Stimulated activated naive CD8-positive, alpha-beta T cell treated with anti-CD3 and anti-CD28 coated beads, Interleukin-15, amount 100 ng/mL, for 72 hours (primary cell): Measurements from ENCODE around the gene KLF1.
"Not testable (repeated sequence)": the region's sequence is repeated elsewhere in the genome, so short reads cannot be mapped to it uniquely, and the experiment has no call there.

Experiments used
- ATAC-seq: fragments of 150-1000 bp; cut with Tn5 transposase; 2 replicates; pipeline ENCODE4 v1.10.0; 2021; ENCODE audit warnings: mild to moderate bottlenecking, moderate library complexity
- DNase-seq, 2 donors: peaks; one replicate each; pipeline ENCODE4 v3.0.0; 2021 to 2022
- H3K27ac Mint-ChIP-seq, 2 donors: one replicate each; pipeline ENCODE4 v1.8.0; 2022; ENCODE audit warnings: mild to moderate bottlenecking in 2 of 2, mixed read lengths in 2 of 2, moderate library complexity in 2 of 2
- H3K27me3 Mint-ChIP-seq: one replicate; pipeline ENCODE4 v1.8.0; 2022; ENCODE audit warnings: mixed read lengths
- H3K4me1 Mint-ChIP-seq: one replicate; pipeline ENCODE4 v1.8.0; 2022; ENCODE audit warnings: mild to moderate bottlenecking, mixed read lengths
- H3K4me3 Mint-ChIP-seq, 2 donors: one replicate each; pipeline ENCODE4 v1.8.0; 2022; ENCODE audit warnings: mild to moderate bottlenecking in 2 of 2, mixed read lengths in 2 of 2, moderate library complexity in 1 of 2
- H3K9me3 Mint-ChIP-seq, 2 donors: one replicate each; pipeline ENCODE4 v1.8.0; 2022; ENCODE audit warnings: mixed read lengths in 2 of 2

KLF1 gene

DNA sequence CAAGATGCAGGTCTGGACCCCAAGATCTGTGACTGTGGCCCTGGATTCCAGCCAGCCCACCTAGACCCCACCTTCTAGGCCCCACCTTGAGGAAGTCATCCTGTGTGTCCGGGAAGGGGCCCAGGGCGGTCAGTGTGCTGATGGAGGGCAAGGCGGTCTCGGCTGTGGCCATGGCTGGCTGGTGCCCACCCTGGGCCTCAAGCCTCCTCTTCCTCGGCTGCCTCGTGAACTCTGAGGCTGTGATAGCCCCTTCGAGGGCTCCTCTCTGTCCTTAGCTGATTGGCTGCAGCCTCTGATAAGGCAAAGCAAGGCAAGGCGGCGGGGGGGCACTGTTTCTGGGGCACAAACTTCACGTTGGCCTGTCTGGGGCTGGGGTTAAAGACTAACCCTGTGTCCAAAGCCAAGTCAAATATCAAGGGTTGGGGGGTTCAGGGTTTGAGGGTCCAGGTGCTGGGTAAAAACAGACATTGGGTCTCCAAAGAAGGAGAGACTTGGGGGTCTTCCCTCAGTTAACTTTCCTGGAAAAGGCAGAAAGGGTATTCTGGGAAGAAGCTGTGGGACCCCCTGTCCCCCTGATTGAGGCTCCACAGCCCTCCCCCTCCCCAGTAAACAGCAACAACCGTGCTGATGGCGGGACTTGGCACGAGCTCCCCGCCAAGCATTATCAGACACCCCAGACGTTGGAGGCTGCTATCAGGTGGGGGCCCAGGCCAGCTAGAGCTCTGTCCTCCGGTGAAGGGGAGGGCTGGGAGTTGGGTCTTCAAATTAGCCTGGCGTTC lies at the start of gene KLF1:
TSS of gene KLF1 (minus strand) at position 233 of the 779 bp plus-strand sequence. CDS start at position 172, 61 bp downstream.
- Mint-ChIP-seq H3K4me3 (peak within 1 kb of the TSS; percentile 79 to 80), H3K9me3 (peaks cover 0 to 8% of the 10 kb centered on the region in 2 donors), H3K27ac (peak within 1 kb of the TSS; percentile 12 to 69), H3K27me3 (no peaks in the 10 kb centered on the region), H3K4me1 (peaks cover 50% of the 10 kb centered on the region)
- ATAC-seq (no peak), DNase-seq (no peak)

DNA sequence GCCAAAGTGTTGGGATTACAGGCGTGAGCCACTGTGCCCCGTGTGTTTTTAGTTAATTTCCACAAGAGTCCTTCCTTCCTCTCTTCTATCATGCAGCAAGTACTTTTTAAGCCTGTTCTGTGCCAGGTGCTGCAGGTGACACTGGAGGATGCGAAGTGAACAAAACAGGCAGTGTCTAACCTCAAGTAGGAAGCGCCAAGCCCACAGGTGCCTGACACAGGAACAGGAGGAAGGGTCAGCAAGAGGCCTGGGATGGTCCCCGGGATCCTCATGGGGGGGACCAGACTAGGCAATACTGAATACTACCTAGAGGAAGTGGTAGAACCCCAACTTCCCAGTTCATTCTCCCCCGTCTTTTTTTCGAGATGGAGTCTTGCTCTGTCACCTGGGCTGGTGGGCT lies 49.6 kb upstream of the KLF1 start:
- no peaks in the 10 kb centered on the region for H3K27me3 Mint-ChIP-seq
- DNase-seq, result no peak
- H3K9me3 Mint-ChIP-seq, result no peaks in the 10 kb centered on the region
- ATAC-seq, result no peak
- peaks cover 72% of the 10 kb centered on the region for H3K4me1 Mint-ChIP-seq
- H3K4me3 Mint-ChIP-seq, result peak overlapping the region in 1 of 2 donors; percentile 44
- no peak overlapping the region for H3K27ac Mint-ChIP-seq

DNA sequence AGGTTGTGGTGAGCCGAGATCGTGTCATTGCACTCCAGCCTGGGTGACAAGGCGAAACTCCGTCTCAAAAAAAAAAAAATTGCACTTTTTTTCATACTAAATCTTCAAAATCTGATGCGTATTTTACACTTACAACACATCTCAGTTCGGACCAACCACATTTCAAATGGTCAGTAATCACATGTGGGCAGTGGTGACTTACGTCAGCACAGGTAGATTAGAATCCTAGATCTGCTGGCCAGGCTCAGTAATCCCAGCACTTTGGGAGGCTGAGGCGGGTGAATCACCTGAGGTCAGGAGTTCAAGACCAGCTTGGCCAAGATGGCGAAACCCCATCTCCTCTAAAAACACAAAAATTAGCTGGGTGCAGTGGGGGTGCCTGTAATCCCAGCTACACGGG lies 48.1 kb upstream of the KLF1 start:
- H3K9me3 Mint-ChIP-seq, result no peaks in the 10 kb centered on the region
- ATAC-seq (no peak), DNase-seq (no peak)
- no peaks in the 10 kb centered on the region for H3K27me3 Mint-ChIP-seq
- H3K4me1 Mint-ChIP-seq, result peaks cover 67% of the 10 kb centered on the region
- no peak overlapping the region for H3K4me3 Mint-ChIP-seq
- peak overlapping the region in 1 of 2 donors; percentile 27 for H3K27ac Mint-ChIP-seq

DNA sequence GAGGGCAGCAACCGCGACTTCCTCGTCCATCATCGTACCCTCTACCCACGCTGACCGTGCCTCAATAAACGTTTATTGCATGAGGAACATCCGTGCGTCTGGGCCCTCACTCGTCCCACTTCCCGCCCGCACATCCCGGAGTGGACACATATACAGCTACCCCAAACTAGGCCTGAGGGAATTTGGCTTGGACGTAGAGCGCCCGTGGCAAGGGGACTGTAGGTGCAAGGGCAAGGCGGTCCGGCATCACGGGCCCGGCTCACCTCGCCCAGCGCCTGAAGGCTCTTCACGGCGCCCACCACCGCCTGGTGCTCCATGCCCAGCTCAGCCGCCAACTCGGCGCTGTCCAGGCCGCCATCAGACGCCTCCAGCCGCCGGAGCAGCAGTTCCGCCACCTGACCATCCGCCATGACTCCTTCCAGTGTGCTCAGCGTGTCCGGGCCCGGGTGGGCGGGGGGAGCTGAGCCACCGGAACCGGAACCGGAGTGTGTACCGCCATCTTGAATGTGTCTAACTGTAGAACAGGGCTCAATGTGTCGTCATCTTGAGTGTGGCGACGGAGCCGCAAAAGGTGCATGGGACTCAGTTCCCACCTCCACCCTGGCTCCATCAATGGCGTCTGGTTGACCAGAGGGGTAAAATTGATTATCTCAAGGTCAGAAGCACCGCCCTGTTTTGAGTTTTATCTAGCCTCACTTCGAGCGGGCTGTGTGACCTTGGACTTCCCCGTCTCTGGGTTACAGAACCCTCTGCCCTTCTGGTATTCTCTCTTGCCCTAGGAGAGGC lies 46.5 kb upstream of the KLF1 start, which contains the start of gene FARSA:
TSS of gene FARSA (minus strand) at position 425 of the 786 bp plus-strand sequence. CDS start at position 410, 15 bp downstream.
- ATAC-seq (peak; percentile 74), DNase-seq (peak; percentile 82 to 87)
- no peaks in the 10 kb centered on the region for H3K9me3 Mint-ChIP-seq
- H3K27me3 Mint-ChIP-seq, result no peaks in the 10 kb centered on the region
- H3K4me1 Mint-ChIP-seq, result peaks cover 65% of the 10 kb centered on the region
- peak within 1 kb of the TSS; percentile 91 to 95 for H3K4me3 Mint-ChIP-seq
- peak within 1 kb of the TSS; percentile 94 to 98 for H3K27ac Mint-ChIP-seq

DNA sequence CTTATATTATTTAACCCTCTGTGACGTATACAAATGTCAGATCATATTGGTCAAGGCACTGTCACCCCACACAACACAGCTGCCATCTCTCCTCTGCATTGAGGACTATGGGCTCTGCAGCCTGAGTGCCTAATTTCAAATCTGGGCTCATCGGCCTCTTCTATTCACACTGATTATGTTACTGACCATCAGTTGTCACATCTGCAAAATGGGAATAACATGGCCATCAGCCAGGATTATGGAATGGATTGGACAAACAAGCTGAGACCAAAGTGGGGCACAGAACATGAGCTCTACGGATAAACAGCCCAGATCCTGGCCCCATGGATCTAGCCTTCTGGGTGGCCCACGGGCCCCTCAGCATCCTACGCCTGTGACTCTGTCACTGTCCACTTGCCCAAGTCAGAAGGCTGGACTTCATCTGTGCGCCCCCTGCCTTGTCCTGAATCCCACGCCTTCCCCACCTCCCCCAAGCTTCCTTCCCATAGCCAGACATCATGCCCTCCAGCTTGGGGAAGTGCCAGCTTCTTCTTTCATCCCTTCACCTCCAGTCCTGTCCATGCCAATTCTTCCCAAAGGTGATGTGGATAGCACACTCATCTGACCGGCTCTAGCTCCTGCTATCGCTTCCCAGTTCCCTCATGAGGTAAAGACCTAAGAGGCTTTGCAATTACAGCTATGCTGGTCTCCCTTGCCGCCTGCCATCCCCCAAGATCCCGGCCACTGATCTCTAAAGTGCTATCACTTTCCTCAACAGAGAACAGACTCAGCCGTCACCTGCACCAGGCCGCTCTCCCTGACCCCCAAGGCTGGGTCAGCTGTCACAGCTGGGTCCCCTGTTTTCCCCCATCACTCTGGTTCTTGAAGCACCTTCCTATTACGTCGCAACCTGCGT lies 45.6 kb upstream of the KLF1 start:
- Mint-ChIP-seq H3K9me3 (no peaks in the 10 kb centered on the region), H3K27me3 (no peaks in the 10 kb centered on the region), H3K4me3 (peak overlapping the region; percentile 91 to 95), H3K27ac (peak overlapping the region; percentile 94 to 98), H3K4me1 (peaks cover 61% of the 10 kb centered on the region)
- DNase-seq (no peak), ATAC-seq (no peak)

DNA sequence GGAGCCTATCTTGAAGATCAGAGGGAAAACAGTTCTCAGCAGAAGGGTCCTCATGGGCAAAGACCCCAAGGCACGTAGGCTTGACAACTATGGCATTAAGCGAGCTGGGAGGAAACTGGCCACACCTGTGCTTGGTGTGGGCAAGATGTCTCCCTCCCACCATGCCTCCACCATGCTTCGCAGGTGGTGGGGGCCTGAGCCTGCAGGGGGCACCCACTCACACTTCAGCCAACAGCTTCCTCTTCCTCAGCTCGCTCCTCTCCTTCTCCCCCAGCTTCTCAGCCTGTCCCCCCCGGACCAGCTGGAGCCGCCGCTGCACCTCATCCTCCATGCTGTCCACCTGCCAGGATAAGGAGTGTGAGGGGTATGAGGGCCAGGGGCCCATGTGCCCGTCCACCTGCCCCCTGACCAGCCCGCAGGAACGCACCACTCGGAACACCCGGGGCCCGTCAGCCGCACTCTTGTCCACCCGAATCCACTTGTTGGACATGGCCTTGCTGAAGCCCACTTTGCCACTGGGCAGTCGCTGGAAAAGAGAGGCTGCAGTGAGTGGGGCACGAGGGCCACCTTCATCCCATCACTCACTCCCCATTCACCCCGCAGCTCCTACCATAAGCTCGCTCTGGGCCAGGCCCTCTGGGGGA lies 43.1 kb upstream of the KLF1 start:
- ATAC-seq (no peak), DNase-seq (no peak)
- Mint-ChIP-seq H3K9me3 (no peaks in the 10 kb centered on the region), H3K4me3 (no peak overlapping the region), H3K27me3 (no peaks in the 10 kb centered on the region), H3K4me1 (peaks cover 51% of the 10 kb centered on the region), H3K27ac (no peak overlapping the region)

DNA sequence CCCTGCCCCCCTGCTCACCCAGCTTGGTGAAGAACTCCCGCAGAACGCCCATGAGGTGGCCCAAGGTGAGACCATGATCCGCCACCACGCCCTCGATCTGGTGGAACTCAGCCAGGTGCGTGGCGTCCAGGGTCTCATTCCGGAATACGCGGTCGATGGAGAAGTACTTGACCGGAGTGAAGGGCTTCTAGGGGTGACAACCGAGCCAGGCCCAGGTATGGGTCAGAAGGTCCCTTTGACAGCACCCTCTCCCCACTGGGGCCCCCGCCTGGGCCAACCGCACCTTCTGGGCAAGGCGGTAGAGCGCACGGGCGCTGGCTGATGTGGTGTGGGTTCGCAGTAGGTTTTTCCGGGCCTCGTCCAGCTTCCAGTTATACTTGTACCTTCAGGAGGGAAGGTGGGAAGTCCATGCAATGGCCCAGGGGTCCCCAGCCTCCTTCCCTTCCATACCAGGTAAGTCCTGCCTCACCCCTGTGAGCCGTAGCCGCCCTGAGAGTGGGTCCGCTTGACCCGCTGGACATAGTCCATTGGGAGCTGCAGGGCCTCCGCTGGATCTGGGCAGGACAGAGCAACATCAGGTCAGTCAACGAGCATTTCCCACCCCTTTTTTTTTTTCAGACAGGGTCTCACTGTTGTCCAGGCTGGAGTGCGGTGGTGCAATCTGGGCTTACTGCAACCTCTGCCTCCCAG lies 37.8 kb upstream of the KLF1 start:
- Mint-ChIP-seq H3K27me3 (no peaks in the 10 kb centered on the region), H3K4me3 (no peak overlapping the region), H3K27ac (no peak overlapping the region), H3K9me3 (no peaks in the 10 kb centered on the region), H3K4me1 (peaks cover 19% of the 10 kb centered on the region)
- ATAC-seq, result no peak
- no peak for DNase-seq

DNA sequence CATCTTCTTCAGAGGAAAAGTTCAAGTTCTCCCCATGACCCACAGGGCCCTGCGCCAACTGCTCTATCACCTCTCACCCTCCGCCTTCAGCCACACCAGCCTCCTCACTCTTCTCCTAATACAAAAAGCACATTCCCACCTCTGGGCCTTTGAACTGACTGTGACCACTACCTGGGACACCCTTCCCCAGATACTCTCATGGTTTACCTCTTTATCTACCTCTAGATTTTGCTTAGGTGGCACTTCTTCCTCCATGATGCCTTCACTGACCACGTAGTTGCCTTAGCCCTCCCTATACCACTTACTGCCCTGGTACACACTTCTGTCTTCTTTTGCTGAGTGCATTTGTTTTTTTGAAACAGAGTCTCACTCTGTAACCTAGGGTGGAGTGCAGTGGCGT lies 36.0 kb upstream of the KLF1 start:
- DNase-seq (no peak), ATAC-seq (no peak)
- H3K27me3 Mint-ChIP-seq, result no peaks in the 10 kb centered on the region
- H3K27ac Mint-ChIP-seq, result no peak overlapping the region
- H3K9me3 Mint-ChIP-seq, result peaks cover 0 to 5% of the 10 kb centered on the region in 2 donors
- H3K4me3 Mint-ChIP-seq, result no peak overlapping the region
- H3K4me1 Mint-ChIP-seq, result peaks cover 26% of the 10 kb centered on the region

DNA sequence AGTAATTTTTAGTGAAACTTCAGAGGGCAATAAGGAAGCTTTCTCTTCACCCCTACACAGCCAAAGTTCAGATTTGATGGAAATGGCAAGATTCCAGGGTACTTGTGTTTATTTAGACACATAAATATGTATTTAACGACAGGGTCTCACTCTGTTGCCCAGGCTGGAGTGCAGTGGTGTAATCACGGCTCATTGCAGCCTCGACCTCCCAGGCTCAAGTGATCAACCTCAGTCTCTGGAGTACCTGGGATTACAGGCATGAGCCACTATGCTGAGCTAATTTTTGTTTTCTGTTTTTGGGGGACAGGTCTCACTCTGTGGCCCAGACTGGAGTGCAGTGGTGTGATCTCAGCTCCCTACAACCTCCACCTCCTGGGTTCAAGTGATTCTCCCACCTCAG lies 34.0 kb upstream of the KLF1 start:
- Mint-ChIP-seq H3K27ac (no peak overlapping the region), H3K27me3 (no peaks in the 10 kb centered on the region), H3K4me1 (peaks cover 22% of the 10 kb centered on the region), H3K9me3 (peaks cover 0 to 5% of the 10 kb centered on the region in 2 donors), H3K4me3 (no peak overlapping the region)
- no peak for ATAC-seq
- no peak for DNase-seq

DNA sequence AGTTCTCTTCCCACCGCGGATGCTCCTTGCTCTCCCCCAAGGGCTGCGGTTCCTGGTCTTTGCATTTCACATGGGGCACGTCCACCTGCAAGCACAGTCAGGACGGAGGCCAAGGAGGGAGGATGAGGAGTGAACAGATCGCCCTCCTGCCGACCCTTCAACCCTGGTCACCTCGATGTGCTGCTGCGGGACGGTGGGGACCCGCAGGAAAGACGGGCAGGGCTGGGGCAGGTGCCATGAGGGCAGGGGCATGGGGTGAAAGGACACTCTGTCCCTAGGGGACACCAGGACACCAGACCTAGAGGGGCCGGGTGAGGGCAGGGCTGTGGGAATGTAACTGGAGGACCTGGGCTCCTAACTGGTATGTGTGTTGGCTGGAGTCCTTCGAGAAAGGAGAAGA lies 31.3 kb upstream of the KLF1 start:
- no peak for DNase-seq
- Mint-ChIP-seq H3K4me3 (peak overlapping the region; percentile 80 to 84), H3K27ac (peak overlapping the region in 1 of 2 donors; percentile 97), H3K4me1 (peaks cover 48% of the 10 kb centered on the region), H3K9me3 (peaks cover 0 to 5% of the 10 kb centered on the region in 2 donors), H3K27me3 (no peaks in the 10 kb centered on the region)
- ATAC-seq, result no peak

DNA sequence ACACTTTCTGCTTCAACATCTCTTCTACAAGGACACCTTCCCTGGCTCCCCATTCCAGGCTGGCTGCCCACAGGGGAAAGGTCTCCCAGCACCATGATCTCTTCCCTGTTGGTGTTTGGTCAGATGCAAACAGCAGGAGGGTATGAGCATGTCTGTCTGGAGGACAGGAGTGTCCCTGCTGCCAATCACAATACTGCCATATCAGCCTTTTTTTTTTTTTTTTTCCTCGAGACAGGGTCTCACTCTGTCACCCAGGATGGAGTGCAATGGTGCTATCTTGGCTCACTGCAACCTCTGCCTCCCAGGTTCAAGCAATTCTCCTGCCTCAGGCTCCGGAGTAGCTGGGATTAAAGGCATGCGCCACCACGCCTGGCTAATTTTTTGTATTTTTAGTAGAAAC lies 28.9 kb upstream of the KLF1 start:
- not testable (repeated sequence) for H3K27ac Mint-ChIP-seq, ATAC-seq, H3K9me3 Mint-ChIP-seq, H3K4me3 Mint-ChIP-seq, H3K27me3 Mint-ChIP-seq, DNase-seq
- peaks cover 51% of the 10 kb centered on the region for H3K4me1 Mint-ChIP-seq

DNA sequence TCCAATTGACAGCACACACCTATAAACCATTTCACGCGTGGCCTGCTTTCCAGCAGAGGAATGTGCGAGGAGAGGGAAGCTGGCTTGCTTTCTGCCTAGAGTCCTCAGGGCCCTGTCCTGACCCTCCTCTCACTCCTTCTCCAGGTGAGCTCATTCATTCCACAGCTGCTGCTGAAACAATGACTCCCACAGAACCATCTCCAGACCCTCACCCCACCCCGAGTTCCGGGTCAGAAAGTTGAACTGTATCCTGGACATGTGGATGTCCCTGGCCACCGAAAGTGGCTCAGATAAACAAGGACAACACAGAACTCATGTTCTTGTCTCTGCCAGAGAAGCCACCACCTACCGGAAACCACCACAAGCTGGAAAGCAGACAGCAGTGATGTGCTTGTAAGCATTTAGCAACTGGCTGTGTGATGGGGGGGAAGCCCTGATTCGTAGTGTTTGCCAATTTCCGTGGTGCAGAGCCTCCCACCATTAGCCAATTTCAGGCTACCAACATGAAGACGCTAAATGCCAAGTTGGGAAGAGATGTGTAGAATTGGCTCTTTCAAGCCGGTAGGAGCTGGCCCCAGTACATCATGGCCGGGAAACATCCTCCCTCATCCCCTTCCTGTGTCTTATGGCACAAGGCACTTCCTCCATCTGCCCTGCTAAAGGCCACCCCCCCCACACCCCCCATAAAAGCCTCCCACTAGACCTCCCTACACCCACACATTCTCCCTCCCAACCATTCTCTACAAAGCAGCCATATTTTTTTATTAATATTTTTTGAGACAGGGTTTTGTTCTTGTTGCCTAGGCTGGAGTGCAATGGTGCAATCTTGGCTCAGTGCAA lies 27.1 kb upstream of the KLF1 start:
- no peaks in the 10 kb centered on the region for H3K27me3 Mint-ChIP-seq
- H3K4me3 Mint-ChIP-seq, result peak overlapping the region; percentile 47 to 61
- H3K27ac Mint-ChIP-seq, result peak overlapping the region; percentile 91
- H3K9me3 Mint-ChIP-seq, result peaks cover 0 to 3% of the 10 kb centered on the region in 2 donors
- H3K4me1 Mint-ChIP-seq, result peaks cover 42% of the 10 kb centered on the region
- ATAC-seq (peak; percentile 83), DNase-seq (peak; percentile 29 to 56)

DNA sequence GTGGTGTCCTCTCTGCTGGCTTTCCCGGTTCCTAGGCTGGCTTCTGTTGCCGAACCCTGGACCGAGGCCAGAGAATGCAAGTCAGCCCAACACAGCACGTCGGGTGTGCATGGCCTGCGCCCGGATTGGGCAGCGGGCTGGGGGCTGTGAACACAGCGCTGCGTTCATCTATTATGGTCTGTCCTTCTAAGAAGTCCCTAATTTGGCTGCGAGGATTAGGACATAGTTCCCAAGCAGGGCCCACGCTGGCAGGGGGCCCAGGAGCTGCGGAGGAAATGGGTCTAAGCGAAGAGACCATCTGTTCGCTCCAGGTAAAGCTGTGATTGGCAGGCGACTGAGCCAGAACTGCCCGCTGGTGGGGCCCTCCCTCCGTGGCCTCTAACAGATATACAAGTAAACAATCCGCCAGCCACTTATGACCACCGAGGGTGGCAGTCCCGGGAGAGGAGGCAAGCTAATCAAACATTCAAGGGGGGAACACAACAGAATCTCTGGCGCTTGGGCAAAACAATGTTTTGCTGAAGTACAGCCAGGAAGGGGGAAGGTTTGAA lies 26.1 kb upstream of the KLF1 start:
- Mint-ChIP-seq H3K27ac (peak overlapping the region; percentile 68 to 78), H3K27me3 (no peaks in the 10 kb centered on the region), H3K9me3 (no peaks in the 10 kb centered on the region), H3K4me3 (no peak overlapping the region), H3K4me1 (peaks cover 37% of the 10 kb centered on the region)
- no peak for ATAC-seq
- DNase-seq, result no peak
